Measurements from ENCODE around the gene WNT7A. TPM values are rescaled to one million over a fixed set of nuclear protein-coding genes. Genes with fewer than 3 reads are reported as not detected.

The WNT7A gene
- total RNA-seq, 3 donors from 2014 or later: not detected

DNA sequence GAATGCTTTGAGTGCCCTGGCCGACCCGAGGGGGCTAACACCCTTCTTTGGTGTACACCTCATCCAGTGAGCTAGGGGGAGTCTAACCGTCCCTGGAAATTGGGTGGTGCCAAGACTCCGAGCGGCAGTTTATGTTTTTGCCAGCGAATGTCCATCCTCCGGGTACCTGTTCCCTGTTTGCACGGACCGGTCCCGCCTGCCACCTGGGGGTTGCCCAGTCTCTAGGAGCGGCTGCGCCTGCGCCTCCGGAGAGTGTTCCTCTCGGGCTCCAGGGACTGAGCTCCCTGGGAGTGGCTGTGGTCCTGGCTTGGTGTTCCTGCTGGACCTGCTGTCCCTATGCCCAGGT, 913 bp upstream of the WNT7A start:
- DNase-seq (ENCODE audit: low spot score in 2 of 2): no peak
- TF ChIP-seq POLR2A (IDR thresholded peaks at IDR 0.05) (no peak), POLR2AphosphoS5 (IDR thresholded peaks at IDR 0.05) (no peak), CTCF (IDR thresholded peaks at IDR 0.05) (no peak)
- no peaks in the 10 kb centered on the region for H3K36me3 ChIP-seq
- H3K27me3 ChIP-seq: peaks cover 9 to 83% of the 10 kb centered on the region in 2 donors
- H3K4me1 ChIP-seq: peaks cover 13 to 25% of the 10 kb centered on the region in 2 donors
- intact Hi-C loops (cut with DNase I; ENCODE audit: low total_unique reads): no loop called here
- H3K27ac ChIP-seq: no peak overlapping the region
- H3K4me3 ChIP-seq: peak overlapping the region in 1 of 3 donors; percentile 62
- H3K9me3 ChIP-seq: no peaks in the 10 kb centered on the region

DNA sequence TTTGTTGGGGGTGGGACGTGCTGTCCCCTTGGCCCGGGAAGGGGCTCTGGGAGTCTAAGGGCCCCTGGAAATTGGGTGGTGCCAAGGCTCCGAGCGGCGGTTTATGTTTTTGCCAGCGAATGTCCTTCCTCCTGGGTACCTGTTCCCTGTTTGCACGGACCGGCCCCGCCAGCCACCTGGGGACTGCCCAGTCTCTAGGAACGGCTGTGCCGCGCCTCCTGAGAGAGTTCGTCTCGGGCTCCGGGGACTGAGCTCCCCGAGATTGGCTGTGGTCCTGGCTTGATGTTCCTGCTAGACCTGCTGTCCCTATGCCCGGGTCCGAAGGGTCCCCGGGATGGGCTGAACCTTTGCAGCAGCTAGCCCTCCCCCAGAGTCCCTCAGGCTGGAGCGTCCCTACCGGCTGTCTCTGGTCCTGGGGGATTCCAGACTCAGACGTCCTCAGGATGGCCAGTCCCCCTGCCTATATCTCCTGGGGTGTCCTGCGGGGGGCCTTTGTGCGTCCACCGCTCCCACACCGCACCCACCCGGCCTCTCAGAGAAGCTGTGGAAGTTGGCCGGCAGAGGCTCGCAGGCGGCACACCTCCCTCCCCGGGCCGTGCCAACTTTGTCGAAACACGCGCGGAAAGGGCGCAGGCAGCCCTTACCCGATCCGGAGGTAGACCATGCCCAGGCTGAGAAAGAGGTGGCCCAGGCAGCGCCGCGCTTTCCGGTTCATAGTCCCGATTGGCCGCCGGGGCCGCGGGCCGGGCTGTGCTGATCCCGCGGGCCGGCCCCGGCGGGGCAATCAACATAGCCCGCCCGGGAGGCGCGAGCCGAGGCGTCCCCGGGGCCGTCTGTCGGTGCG, 547 bp downstream of the WNT7A start:
- peaks cover 9 to 85% of the 10 kb centered on the region in 2 donors for H3K27me3 ChIP-seq
- no peak for DNase-seq (ENCODE audit: low spot score in 2 of 2)
- peak overlapping the region in 2 of 3 donors; percentile 43 to 62 for H3K4me3 ChIP-seq
- H3K4me1 ChIP-seq: peaks cover 13 to 25% of the 10 kb centered on the region in 2 donors
- no peak for TF ChIP-seq POLR2A (IDR thresholded peaks at IDR 0.05)
- TF ChIP-seq POLR2AphosphoS5 (IDR thresholded peaks at IDR 0.05): no peak
- no peak for TF ChIP-seq CTCF (IDR thresholded peaks at IDR 0.05)
- H3K9me3 ChIP-seq: no peaks in the 10 kb centered on the region
- intact Hi-C loops (cut with DNase I; ENCODE audit: low total_unique reads): no loop called here
- H3K36me3 ChIP-seq: no peaks in the 10 kb centered on the region
- H3K27ac ChIP-seq: no peak overlapping the region

DNA sequence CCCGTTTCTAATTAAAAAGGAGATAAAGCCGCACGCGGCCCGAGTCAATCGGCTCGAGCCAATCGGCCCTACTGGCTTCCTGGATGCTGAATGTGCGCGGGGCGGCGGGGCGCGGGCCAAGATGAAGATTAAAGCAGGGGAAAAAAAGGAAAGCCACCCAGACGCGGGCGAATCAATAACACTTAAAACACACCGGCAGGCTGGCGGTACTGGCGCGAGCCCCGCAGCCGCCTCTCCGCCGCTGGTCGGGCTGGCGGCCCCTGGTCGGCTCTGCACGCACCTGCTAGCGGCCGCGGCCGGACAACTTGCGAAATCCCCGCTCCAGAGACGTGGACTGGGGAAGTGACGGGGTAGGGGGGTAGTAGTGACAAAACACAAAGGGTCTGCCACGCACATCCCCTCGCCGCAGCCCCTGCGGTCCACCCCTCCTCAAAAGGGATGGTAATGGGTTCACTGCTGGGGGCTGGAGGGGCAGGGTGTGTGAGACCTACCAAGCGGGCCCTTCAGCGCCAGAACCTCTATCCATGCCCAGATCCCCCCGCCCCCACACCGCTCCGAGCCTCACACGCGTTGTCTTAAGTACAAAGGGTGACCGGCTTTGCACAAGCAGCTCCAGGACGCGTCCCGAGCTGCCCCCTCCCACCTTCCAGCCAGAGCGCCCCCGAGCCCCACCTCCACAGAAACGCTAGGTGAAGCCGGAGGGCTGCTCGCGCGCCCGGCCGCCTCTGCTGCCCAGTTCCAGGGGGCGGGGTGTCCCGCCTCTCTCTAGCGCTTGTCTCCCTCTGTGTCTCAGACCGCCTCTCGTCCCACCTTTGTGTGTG, 1.4 kb downstream of the WNT7A start:
- DNase-seq (ENCODE audit: low spot score in 2 of 2): no peak
- peak overlapping the region in 2 of 3 donors; percentile 43 to 62 for H3K4me3 ChIP-seq
- intact Hi-C loops (cut with DNase I; ENCODE audit: low total_unique reads): no loop called here

GRCh38 chr3:13877911-13878280, 2.0 kb downstream of the WNT7A start:
- Histone ChIP-seq H3K4me1 (peaks cover 13 to 25% of the 10 kb centered on the region in 2 donors), H3K4me3 (peak overlapping the region in 2 of 3 donors; percentile 43 to 62), H3K27me3 (peaks cover 9 to 73% of the 10 kb centered on the region in 2 donors), H3K9me3 (no peaks in the 10 kb centered on the region), H3K27ac (no peak overlapping the region), H3K36me3 (no peaks in the 10 kb centered on the region)
- TF ChIP-seq POLR2A (IDR thresholded peaks at IDR 0.05): no peak
- TF ChIP-seq CTCF (IDR thresholded peaks at IDR 0.05): no peak
- no peak for TF ChIP-seq POLR2AphosphoS5 (IDR thresholded peaks at IDR 0.05)
- intact Hi-C loops (cut with DNase I; ENCODE audit: low total_unique reads): no loop called here
- DNase-seq (ENCODE audit: low spot score in 2 of 2): no peak

More for the DNA sequence above, 1.4 kb downstream of the WNT7A start:
- Histone ChIP-seq H3K4me1 (peaks cover 13 to 25% of the 10 kb centered on the region in 2 donors), H3K9me3 (no peaks in the 10 kb centered on the region), H3K27ac (no peak overlapping the region), H3K27me3 (peaks cover 9 to 78% of the 10 kb centered on the region in 2 donors), H3K36me3 (no peaks in the 10 kb centered on the region)
- TF ChIP-seq CTCF (IDR thresholded peaks at IDR 0.05) (no peak), POLR2A (IDR thresholded peaks at IDR 0.05) (no peak)

All from breast epithelium (tissue), 4 donors.